Stomach (tissue), 4 donors: ENCODE data around the gene NPC1L1.

Experiments used
- CTCF ChIP-seq, 7 experiments: fragments of 450-650 bp in 4 of 7; fragments of 200-600 bp in 3 of 7; sonication (generic) in 3 of 7; IDR thresholded peaks; one replicate each; pipeline ENCODE4 v1.5.1; 2016 to 2019; ENCODE audit warnings: antibody characterized with exemption in 7 of 7, control low read depth in 2 of 7, mild to moderate bottlenecking in 1 of 7
- POLR2A ChIP-seq, 4 donors: fragments of 450-650 bp; IDR thresholded peaks; one replicate each; pipeline ENCODE4 v1.6.1; 2016; ENCODE audit warnings: antibody characterized with exemption in 4 of 4, control low read depth in 2 of 4, mild to moderate bottlenecking in 1 of 4, moderate library complexity in 1 of 4
- POLR2AphosphoS5 ChIP-seq, 3 donors: sonication (generic); formaldehyde crosslinking; IDR thresholded peaks; one replicate each; pipeline ENCODE4 v1.6.1; 2016; ENCODE audit warnings: antibody characterized with exemption in 3 of 3

- TF ChIP-seq POLR2A (IDR thresholded peaks at IDR 0.05) = no peak
- TF ChIP-seq CTCF (IDR thresholded peaks at IDR 0.05) = no peak
- no peak for TF ChIP-seq POLR2AphosphoS5 (IDR thresholded peaks at IDR 0.05)
These were observed 77.8 kb downstream of the NPC1L1 start for GRCh38 chr7:44463169-44463808.
